ENCODE data around the gene MAGEA4. TPM values are rescaled to one million over a fixed set of nuclear protein-coding genes. Genes with fewer than 3 reads are reported as not detected.

Gene MAGEA4
- total and polyA plus RNA-seq, 2 of the 4 experiments (the other 2 are of a cell fraction) = not detected

DNA sequence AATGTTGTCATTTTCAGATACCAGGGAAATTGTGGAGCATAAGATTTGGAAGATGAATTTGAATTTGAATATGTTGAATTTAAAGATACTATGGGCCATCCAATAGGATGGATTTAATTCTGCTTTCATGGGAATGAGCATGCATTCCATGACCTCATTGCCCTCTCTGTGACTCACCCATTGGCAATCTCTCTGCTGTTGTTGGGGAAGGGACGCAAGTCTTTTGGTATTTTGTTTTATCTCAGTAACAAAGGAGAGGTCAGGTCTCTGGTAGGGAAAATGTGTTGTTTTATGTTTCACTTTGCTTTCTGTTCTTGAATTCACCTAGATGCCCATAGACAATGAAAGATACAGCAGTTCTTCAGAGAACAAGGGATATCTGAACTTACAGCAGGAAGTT, 42.1 kb upstream of the MAGEA4 start:
- no peaks in the 10 kb centered on the region for H3K27me3 ChIP-seq (ENCODE audit: control insufficient read depth, insufficient read depth, low read length)
- TF ChIP-seq SMC3 (IDR thresholded peaks at IDR 0.05; ENCODE audit: low read depth, low read length) = no peak
- TF ChIP-seq, protein P1, sequence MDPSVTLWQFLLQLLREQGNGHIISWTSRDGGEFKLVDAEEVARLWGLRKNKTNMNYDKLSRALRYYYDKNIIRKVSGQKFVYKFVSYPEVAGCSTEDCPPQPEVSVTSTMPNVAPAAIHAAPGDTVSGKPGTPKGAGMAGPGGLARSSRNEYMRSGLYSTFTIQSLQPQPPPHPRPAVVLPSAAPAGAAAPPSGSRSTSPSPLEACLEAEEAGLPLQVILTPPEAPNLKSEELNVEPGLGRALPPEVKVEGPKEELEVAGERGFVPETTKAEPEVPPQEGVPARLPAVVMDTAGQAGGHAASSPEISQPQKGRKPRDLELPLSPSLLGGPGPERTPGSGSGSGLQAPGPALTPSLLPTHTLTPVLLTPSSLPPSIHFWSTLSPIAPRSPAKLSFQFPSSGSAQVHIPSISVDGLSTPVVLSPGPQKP (IDR thresholded peaks at IDR 0.05; ENCODE audit: borderline replicate concordance, low read depth, low read length) = no peak
- TF ChIP-seq MAZ (IDR thresholded peaks at IDR 0.05; ENCODE audit: borderline replicate concordance, low read depth, low read length) = no peak
- TF ChIP-seq MXI1 (IDR thresholded peaks at IDR 0.05; ENCODE audit: borderline replicate concordance, low read depth, low read length) = no peak
- TF ChIP-seq RAD21 (IDR thresholded peaks at IDR 0.05; ENCODE audit: low read length) = no peak
- no peak for TF ChIP-seq NFE2L2 (IDR thresholded peaks at IDR 0.05; ENCODE audit: low read depth, low read length)
- no peak for TF ChIP-seq CHD1 (IDR thresholded peaks at IDR 0.05; ENCODE audit: low read depth, low read length)
- TF ChIP-seq FOS (IDR thresholded peaks at IDR 0.05; ENCODE audit: low read depth, low read length) = no peak; the same call in 1 of the 2 replicates
- TF ChIP-seq CEBPB (IDR thresholded peaks at IDR 0.05; ENCODE audit: low read depth, low read length) = no peak
- TF ChIP-seq, protein P2, sequence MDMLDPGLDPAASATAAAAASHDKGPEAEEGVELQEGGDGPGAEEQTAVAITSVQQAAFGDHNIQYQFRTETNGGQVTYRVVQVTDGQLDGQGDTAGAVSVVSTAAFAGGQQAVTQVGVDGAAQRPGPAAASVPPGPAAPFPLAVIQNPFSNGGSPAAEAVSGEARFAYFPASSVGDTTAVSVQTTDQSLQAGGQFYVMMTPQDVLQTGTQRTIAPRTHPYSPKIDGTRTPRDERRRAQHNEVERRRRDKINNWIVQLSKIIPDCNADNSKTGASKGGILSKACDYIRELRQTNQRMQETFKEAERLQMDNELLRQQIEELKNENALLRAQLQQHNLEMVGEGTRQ (IDR thresholded peaks at IDR 0.05; ENCODE audit: low read depth, low read length) = no peak
- no peak for TF ChIP-seq MAFK (IDR thresholded peaks at IDR 0.05; ENCODE audit: low read depth, low read length)
- no peak for TF ChIP-seq BHLHE40 (IDR thresholded peaks at IDR 0.05; ENCODE audit: low read depth, low read length)
- no peak for TF ChIP-seq RFX5 (IDR thresholded peaks at IDR 0.05; ENCODE audit: low read depth, low read length)
- TF ChIP-seq, protein P3, sequence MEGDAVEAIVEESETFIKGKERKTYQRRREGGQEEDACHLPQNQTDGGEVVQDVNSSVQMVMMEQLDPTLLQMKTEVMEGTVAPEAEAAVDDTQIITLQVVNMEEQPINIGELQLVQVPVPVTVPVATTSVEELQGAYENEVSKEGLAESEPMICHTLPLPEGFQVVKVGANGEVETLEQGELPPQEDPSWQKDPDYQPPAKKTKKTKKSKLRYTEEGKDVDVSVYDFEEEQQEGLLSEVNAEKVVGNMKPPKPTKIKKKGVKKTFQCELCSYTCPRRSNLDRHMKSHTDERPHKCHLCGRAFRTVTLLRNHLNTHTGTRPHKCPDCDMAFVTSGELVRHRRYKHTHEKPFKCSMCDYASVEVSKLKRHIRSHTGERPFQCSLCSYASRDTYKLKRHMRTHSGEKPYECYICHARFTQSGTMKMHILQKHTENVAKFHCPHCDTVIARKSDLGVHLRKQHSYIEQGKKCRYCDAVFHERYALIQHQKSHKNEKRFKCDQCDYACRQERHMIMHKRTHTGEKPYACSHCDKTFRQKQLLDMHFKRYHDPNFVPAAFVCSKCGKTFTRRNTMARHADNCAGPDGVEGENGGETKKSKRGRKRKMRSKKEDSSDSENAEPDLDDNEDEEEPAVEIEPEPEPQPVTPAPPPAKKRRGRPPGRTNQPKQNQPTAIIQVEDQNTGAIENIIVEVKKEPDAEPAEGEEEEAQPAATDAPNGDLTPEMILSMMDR (conservative IDR thresholded peaks at IDR 0.05; ENCODE audit: low read depth, low read length) = no peak
- no peak for TF ChIP-seq RCOR1 (IDR thresholded peaks at IDR 0.05; ENCODE audit: insufficient replicate concordance, low read length)
- TF ChIP-seq POLR2A (IDR thresholded peaks at IDR 0.05; ENCODE audit: low read depth, low read length) = no peak
- H2AK9ac ChIP-seq (replicated peaks; ENCODE audit: low read depth, low read length, poor library complexity) = no peak overlapping the region
- ATAC-seq (ENCODE audit: low read depth) (no peak), DNase-seq (peak; percentile 56)
- H2AFZ ChIP-seq (replicated peaks; ENCODE audit: low read length, poor library complexity) = no peak overlapping the region
- no peak overlapping the region for H2BK15ac ChIP-seq (ENCODE audit: low read depth, low read length)
- H2BK20ac ChIP-seq (ENCODE audit: low read depth, low read length) = no peak overlapping the region
- no peak overlapping the region for H3K4me3 ChIP-seq (ENCODE audit: insufficient read depth, low read depth, low read length)
- H3K4ac ChIP-seq (ENCODE audit: low read depth, low read length) = no peak overlapping the region
- no peak overlapping the region for H2AK5ac ChIP-seq (ENCODE audit: low read depth, low read length)
- H2BK5ac ChIP-seq (ENCODE audit: low read depth, low read length, poor library complexity, severe bottlenecking) = peak overlapping the region; percentile 46
- H4K8ac ChIP-seq (ENCODE audit: low read depth in 2 of 2, low read length in 2 of 2) = no peak overlapping the region
- no CpG with 5 or more reads among the region's 1 CpG for WGBS, 2 experiments (ENCODE audit: extremely low coverage in 2 of 2, insufficient read length in 1 of 2)
- in situ Hi-C loops (cut with MboI; ENCODE audit: low sequenced_read_pairs) = no loop called here
- H3K4me1 ChIP-seq (ENCODE audit: control insufficient read depth, insufficient read depth, low read length) = no peaks in the 10 kb centered on the region
- no peak overlapping the region for H4K91ac ChIP-seq (ENCODE audit: insufficient read depth, low read depth, low read length)
- ChIA-PET POLR2A (ENCODE audit: unreplicated experiment) (no interaction called here), CTCF (no interaction called here)
- intact Hi-C loops (cut with micrococcal nuclease) = no loop called here
- H3K79me1 ChIP-seq (ENCODE audit: low read depth in 1 of 2, low read length in 2 of 2) = no peaks in the 10 kb centered on the region
- H3K4me2 ChIP-seq (ENCODE audit: low read depth, low read length) = peak overlapping the region; percentile 27; the same call in 1 of the 2 replicates
- peak overlapping the region; percentile 21; the same call in 1 of the 2 replicates for H3K27ac ChIP-seq (ENCODE audit: insufficient read depth, low read length)
- no peaks in the 10 kb centered on the region for H3K9me1 ChIP-seq (ENCODE audit: insufficient read depth, low read length)
- H3K14ac ChIP-seq (replicated peaks; ENCODE audit: low read depth, low read length) = no peak overlapping the region
- H3K56ac ChIP-seq (ENCODE audit: extremely low read depth, insufficient read depth, low read length) = no peak overlapping the region
- no peaks in the 10 kb centered on the region for H3K36me3 ChIP-seq (ENCODE audit: control insufficient read depth, insufficient read depth, low read length)
- no peak overlapping the region for H3K23ac ChIP-seq (ENCODE audit: low read depth, low read length)
- no peak overlapping the region for H3K9ac ChIP-seq (ENCODE audit: low read depth, low read length)
- no peak overlapping the region for H2BK120ac ChIP-seq (ENCODE audit: low read depth, low read length)
- no peak overlapping the region; the same call in 1 of the 2 replicates for H3K18ac ChIP-seq (ENCODE audit: low read depth, low read length)
- no TSS peak for BruUV-seq (replicated peaks)
- dilution Hi-C loops (cut with HindIII; ENCODE audit: low sequenced_read_pairs, unreplicated experiment) = no loop called here
- no peaks in the 10 kb centered on the region for H4K20me1 ChIP-seq (ENCODE audit: insufficient read depth, low read length)
- H4K5ac ChIP-seq (ENCODE audit: low read depth, low read length) = peak overlapping the region; percentile 69; the same call in 1 of the 2 replicates
- 0 out of 2 replicates have a peak, but pooled peaks cover 3% of the 10 kb centered on the region for H3K9me3 ChIP-seq (ENCODE audit: control insufficient read depth, insufficient read depth, low read length)

Measured in IMR-90 (cell line).